H1 (cell line): ENCODE measurements around the gene FOXO4. TPM values are rescaled to one million over a fixed set of nuclear protein-coding genes. Genes with fewer than 3 reads are reported as not detected.
A peak's percentile ranks its signal among the peaks of the same experiment; 100 is the strongest.

Experiments
- CTCF ChIA-PET: fragments of 300-600 bp; sonication (Branson Sonifier 250); formaldehyde crosslinking; loops from one replicate; lab custom pipeline; 2021; ENCODE audit not compliant: partially characterized antibody; lab: Charles Lee
- POLR2A ChIA-PET: fragments of 300-600 bp; sonication (Branson Sonifier 250); formaldehyde crosslinking; loops from one replicate; lab custom pipeline; 2021; ENCODE audit warnings: inconsistent platforms; ENCODE audit not compliant: partially characterized antibody; lab: Charles Lee
- DNase-seq, 2 experiments: peaks; one replicate each; pipeline versions ENCODE4 v3.0.0 to v3.0.0-alpha.2; 2010 to 2022; ENCODE audit warnings: low spot score in 2 of 2, low read depth in 1 of 2, mixed read lengths in 1 of 2
- FAIRE-seq: peaks from 2 replicates; lab custom pipeline; 2011; peaks lifted over from hg19 to GRCh38; lab: Jason Lieb, UNC
- H2AFZ ChIP-seq: 2 replicates; pipeline ENCODE4 v1.8.1; 2012; ENCODE audit warnings: low read length, inconsistent platforms
- H2AK5ac ChIP-seq: 2 replicates; pipeline ENCODE4 v1.6.1; 2013; ENCODE audit warnings: low read depth, low read length
- H2BK120ac ChIP-seq: replicated peaks from 2 replicates; pipeline ENCODE3; 2013; ENCODE audit warnings: low read depth, low read length, inconsistent platforms
- H2BK12ac ChIP-seq: 2 replicates; pipeline ENCODE4 v1.6.1; 2013; ENCODE audit warnings: low read depth, low read length
- H2BK15ac ChIP-seq: 2 replicates; pipeline ENCODE4 v1.6.1; 2013; ENCODE audit warnings: low read length
- H2BK20ac ChIP-seq: 2 replicates; pipeline ENCODE4 v1.6.1; 2013; ENCODE audit warnings: low read length
- H2BK5ac ChIP-seq: 2 replicates; pipeline ENCODE4 v1.6.1; 2013; ENCODE audit warnings: low read depth, low read length
- H3K14ac ChIP-seq: 2 replicates; pipeline ENCODE4 v1.6.1; 2013; ENCODE audit warnings: inconsistent platforms; ENCODE audit not compliant: insufficient read length
- H3K18ac ChIP-seq: 2 replicates; pipeline ENCODE4 v1.6.1; 2013; ENCODE audit warnings: low read length; ENCODE audit errors: extremely low read depth
- H3K23ac ChIP-seq: 2 replicates; pipeline ENCODE4 v1.6.1; 2013; ENCODE audit warnings: inconsistent platforms; ENCODE audit not compliant: insufficient read length
- H3K23me2 ChIP-seq: 2 replicates; pipeline ENCODE4 v1.6.1; 2013; ENCODE audit warnings: low read depth, low read length
- H3K27ac ChIP-seq: 2 replicates; pipeline ENCODE4 v1.6.1; 2011; ENCODE audit warnings: low read depth, low read length, inconsistent platforms
- H3K27me3 ChIP-seq, 4 experiments: replicated peaks in 1 of 4; 1 replicate in 1 of 4; 2 replicates in 3 of 4; pipeline versions ENCODE4 v1.6.1 to v1.8.1; 2011 to 2013; ENCODE audit warnings: low read length in 3 of 4, mild to moderate bottlenecking in 3 of 4, inconsistent platforms in 2 of 4, mixed read lengths in 2 of 4, moderate library complexity in 1 of 4; ENCODE audit not compliant: control insufficient read depth in 3 of 4, insufficient read depth in 3 of 4; ENCODE audit errors: extremely low read depth in 1 of 4
- H3K36me3 ChIP-seq, 4 experiments: 2 replicates each; pipeline versions ENCODE4 v1.6.1 to v1.8.1; 2011 to 2013; ENCODE audit warnings: mild to moderate bottlenecking in 4 of 4, low read length in 3 of 4, moderate library complexity in 2 of 4, control low read depth in 1 of 4, inconsistent platforms in 1 of 4; ENCODE audit not compliant: insufficient read depth in 4 of 4, control insufficient read depth in 2 of 4
- H3K4ac ChIP-seq: replicated peaks from 2 replicates; pipeline ENCODE3; 2013; ENCODE audit warnings: low read length, low read depth, mixed read lengths, inconsistent platforms; ENCODE audit not compliant: insufficient read length
- H3K4me1 ChIP-seq, 4 experiments: replicated peaks in 1 of 4; 1 replicate in 1 of 4; 2 replicates in 3 of 4; pipeline versions ENCODE4 v1.6.1 to v1.8.1; 2011 to 2013; ENCODE audit warnings: low read length in 3 of 4, inconsistent platforms in 2 of 4, mixed read lengths in 1 of 4; ENCODE audit not compliant: insufficient read depth in 4 of 4, control insufficient read depth in 3 of 4
- H3K4me2 ChIP-seq, 2 experiments: 2 replicates each; pipeline versions ENCODE4 v1.6.1 to v1.8.1; 2011 to 2013; ENCODE audit warnings: low read depth in 2 of 2, low read length in 2 of 2, control low read depth in 1 of 2, inconsistent platforms in 1 of 2, mild to moderate bottlenecking in 1 of 2; ENCODE audit not compliant: insufficient read depth in 1 of 2
- H3K4me3 ChIP-seq, 4 experiments: fragments of 200-600, 300-600 bp in 1 of 4; sonication (generic), shearing (Covaris generic), sonication (Bioruptor Twin) in 1 of 4; 2 replicates each; pipeline versions ENCODE4 v1.5.1 to v1.8.1; 2011 to 2016; ENCODE audit warnings: low read length in 4 of 4, low read depth in 3 of 4, control low read depth in 2 of 4, inconsistent platforms in 2 of 4, mild to moderate bottlenecking in 2 of 4, mixed read lengths in 1 of 4, moderate library complexity in 1 of 4; ENCODE audit not compliant: insufficient read depth in 2 of 4; ENCODE audit errors: extremely low read depth in 1 of 4
- H3K56ac ChIP-seq: replicated peaks from 2 replicates; pipeline ENCODE3; 2013; ENCODE audit warnings: low read depth, mild to moderate bottlenecking, mixed read lengths, low read length, inconsistent platforms; ENCODE audit not compliant: insufficient read length
- H3K79me1 ChIP-seq: 2 replicates; pipeline ENCODE4 v1.6.1; 2013; ENCODE audit warnings: low read depth, low read length, control low read depth
- H3K79me2 ChIP-seq, 2 experiments: 2 replicates each; pipeline versions ENCODE4 v1.6.1 to v1.8.1; 2012 to 2013; ENCODE audit warnings: low read length in 2 of 2, mild to moderate bottlenecking in 2 of 2, inconsistent platforms in 1 of 2; ENCODE audit not compliant: insufficient read depth in 2 of 2, control insufficient read depth in 1 of 2
- H3K9ac ChIP-seq, 4 experiments: replicated peaks in 1 of 4; 1 replicate in 1 of 4; 2 replicates in 3 of 4; pipeline versions ENCODE4 v1.6.1 to v1.8.1; 2011 to 2013; ENCODE audit warnings: low read depth in 3 of 4, low read length in 3 of 4, control low read depth in 2 of 4, mild to moderate bottlenecking in 2 of 4, moderate library complexity in 2 of 4, inconsistent platforms in 1 of 4; ENCODE audit errors: extremely low read depth in 1 of 4
- H3K9me3 ChIP-seq, 2 experiments: 2 replicates each; pipeline versions ENCODE4 v1.6.1 to v1.8.1; 2012 to 2013; ENCODE audit warnings: mild to moderate bottlenecking in 2 of 2, moderate library complexity in 2 of 2, control low read depth in 1 of 2, inconsistent platforms in 1 of 2, low read depth in 1 of 2, low read length in 1 of 2, mixed read lengths in 1 of 2; ENCODE audit not compliant: insufficient read depth in 2 of 2
- H4K20me1 ChIP-seq, 2 experiments: replicated peaks in 1 of 2; 2 replicates each; pipeline versions ENCODE3 to v1.8.1; 2011 to 2013; ENCODE audit warnings: inconsistent platforms in 2 of 2, low read length in 2 of 2, mild to moderate bottlenecking in 1 of 2; ENCODE audit not compliant: insufficient read depth in 2 of 2, control insufficient read depth in 1 of 2
- H4K5ac ChIP-seq: 2 replicates; pipeline ENCODE4 v1.6.1; 2013; ENCODE audit warnings: low read length, low read depth, mixed read lengths, inconsistent platforms; ENCODE audit not compliant: insufficient read length
- H4K8ac ChIP-seq: 2 replicates; pipeline ENCODE4 v1.8.0; 2013; ENCODE audit warnings: mild to moderate bottlenecking, moderate library complexity, low read length, inconsistent platforms; ENCODE audit not compliant: insufficient read depth; ENCODE audit errors: extremely low read depth
- H4K91ac ChIP-seq: replicated peaks from 2 replicates; pipeline ENCODE3; 2013; ENCODE audit warnings: low read length, mixed read lengths, inconsistent platforms; ENCODE audit not compliant: insufficient read length
- BRCA1 ChIP-seq: IDR thresholded peaks from 2 replicates; pipeline ENCODE4 v1.6.1; 2012; ENCODE audit warnings: low read depth, low read length, improper control_type of control experiment
- CREB1 ChIP-seq: IDR thresholded peaks from 2 replicates; pipeline ENCODE4 v1.6.1; 2012; ENCODE audit warnings: inconsistent platforms
- CTBP2 ChIP-seq: IDR thresholded peaks from 2 replicates; pipeline ENCODE4 v1.7.0; 2011; ENCODE audit warnings: borderline replicate concordance, mild to moderate bottlenecking, moderate library complexity, mixed read lengths, low read length; ENCODE audit not compliant: insufficient read depth, insufficient read length
- GTF2F1 ChIP-seq: IDR thresholded peaks from 2 replicates; pipeline ENCODE4 v1.6.1; 2012; ENCODE audit warnings: low read depth, low read length, improper control_type of control experiment, borderline replicate concordance
- KDM1A ChIP-seq: fragments of 200-600, 300-600 bp; sonication (generic); IDR thresholded peaks from 2 replicates; pipeline ENCODE4 v1.7.1; 2016; ENCODE audit warnings: mild to moderate bottlenecking, low read length, borderline replicate concordance
- KDM5A ChIP-seq: fragments of 200-600 bp; IDR thresholded peaks from 2 replicates; pipeline ENCODE4 v1.7.1; 2012; ENCODE audit warnings: mild to moderate bottlenecking, low read length, inconsistent platforms, mixed read lengths
- NRF1 ChIP-seq: IDR thresholded peaks from 2 replicates; pipeline ENCODE4 v1.6.1; 2011; ENCODE audit warnings: mild to moderate bottlenecking, low read depth, low read length, improper control_type of control experiment
- RAD21 ChIP-seq, 2 experiments: IDR thresholded peaks in 1 of 2; conservative IDR thresholded peaks in 1 of 2; 2 replicates each; pipeline ENCODE4 v1.6.1; 2011; ENCODE audit warnings: low read depth in 2 of 2, low read length in 2 of 2, improper control_type of control experiment in 1 of 2, inconsistent platforms in 1 of 2, mild to moderate bottlenecking in 1 of 2, moderate library complexity in 1 of 2
- RBBP5 ChIP-seq: IDR thresholded peaks from 2 replicates; pipeline ENCODE4 v1.7.1; 2012; ENCODE audit warnings: low read depth, mild to moderate bottlenecking, inconsistent platforms, low read length, moderate library complexity, borderline replicate concordance
- YY1 ChIP-seq: IDR thresholded peaks from 2 replicates; pipeline ENCODE4 v1.6.1; 2011; ENCODE audit warnings: low read depth, mild to moderate bottlenecking, low read length
- WGBS, 2 experiments: shearing (Covaris generic) in 1 of 2; methylation state at CpG; one replicate each; pipeline versions ENCODE4 v1.1.6 to v1.1.7; 2013 to 2015; ENCODE audit warnings: low lambda C conversion rate in 2 of 2, mixed read lengths in 2 of 2, inconsistent platforms in 1 of 2, low coverage in 1 of 2, missing lambda C conversion rate in 1 of 2; ENCODE audit not compliant: insufficient replicate concordance in 2 of 2, insufficient coverage in 1 of 2, insufficient read length in 1 of 2; ENCODE audit errors: extremely low coverage in 1 of 2, missing lambda C conversion rate in 1 of 2; 5-methylcytosine and 5-hydroxymethylcytosine counted together
- polyA plus RNA-seq, 7 experiments: library from polyadenylated mRNA; depleted of rRNA in 3 of 7; stranded (reverse) in 5 of 7; unstranded in 2 of 7; fragments of >200 nt in 5 of 7; fragments of 200-250 nt in 2 of 7; gene quantifications; 1 replicate in 5 of 7; 2 replicates in 1 of 7; 4 replicates in 1 of 7; pipeline versions ENCODE4 v1.2.1 to v1.2.3, GENCODE V29; 2011 to 2013; ENCODE audit warnings: missing spikeins in 2 of 7, mixed read lengths in 2 of 7
- total RNA-seq: library from RNA; stranded (reverse); fragmentation: NEBNext Ultra II Directional; extraction: Animal tissue kit (Norgen Biotek cat#: 25700); gene quantifications from 2 replicates; pipeline ENCODE4 v1.2.1, GENCODE V29; 2021

Gene FOXO4
- total and polyA plus RNA-seq, 2 of the 8 experiments (the other 6 are each of a cell fraction or from before 2014, with no cell fraction given) = 12.3 to 57.4 TPM

- Histone ChIP-seq H3K27me3 (no peaks in the 10 kb centered on the region), H4K20me1 (no peaks in the 10 kb centered on the region), H4K8ac (no peak overlapping the region), H3K27ac (no peak overlapping the region), H3K4ac (no peak overlapping the region), H3K79me1 (no peaks in the 10 kb centered on the region), H3K23me2 (no peaks in the 10 kb centered on the region), H3K36me3 (peaks cover 3 to 60% (median 34%) of the 10 kb centered on the region in 4 experiments; a peak in 6 of 8 replicates), H3K79me2 (no peaks in the 10 kb centered on the region), H2BK15ac (no peak overlapping the region), H3K4me2 (no peak overlapping the region), H3K18ac (no peak overlapping the region), H2BK20ac (no peak overlapping the region), H3K56ac (no peak overlapping the region), H3K4me3 (no peak overlapping the region), H3K4me1 (no peaks in the 10 kb centered on the region), H2BK120ac (no peak overlapping the region), H3K23ac (no peak overlapping the region), H2BK5ac (no peak overlapping the region), H4K5ac (no peak overlapping the region), H2AK5ac (no peak overlapping the region), H3K9me3 (no peaks in the 10 kb centered on the region), H2BK12ac (no peak overlapping the region), H2AFZ (no peak overlapping the region), H3K14ac (no peak overlapping the region), H3K9ac (no peak overlapping the region), H4K91ac (no peak overlapping the region)
- ChIA-PET POLR2A (interaction anchor here (1.3 to 1.7 kb wide), 2 partner anchors 29 to 53 kb away, joined by 4 to 5 read pairs; no protein-coding TSS in a partner anchor), CTCF (interaction anchor here (0.8 to 3.5 kb wide), 15 partner anchors 9 to 159 kb away, joined by 3 to 13 read pairs (median 4); partner anchors contain the start of genes FOXO4, MED12 and SNX12)
- 49% methylated on average over 17 of the region's 18 CpGs; no CpG with 5 or more reads in 1 of the 2 experiments for WGBS, 2 experiments
- FAIRE-seq (peak; percentile 96), DNase-seq (peak in 1 of 2 experiments; percentile 76)
- TF ChIP-seq YY1 (no peak), CREB1 (no peak), RAD21 (IDR thresholded peaks at IDR 0.05 in 1 of 2, conservative IDR thresholded peaks at IDR 0.05 in 1 of 2; ENCODE audit: low read depth in 2 of 2, low read length in 2 of 2) (peak; percentile 78 to 80), KDM1A (no peak), GTF2F1 (no peak), NRF1 (no peak), KDM5A (no peak), RBBP5 (no peak), BRCA1 (no peak), CTBP2 (no peak)
These were observed 33.5 kb downstream of the FOXO4 start for GRCh38 chrX:71128915-71129765.
